SK-N-SH (cell line): ENCODE results near the gene ZNF580. TPM values are rescaled to one million over a fixed set of nuclear protein-coding genes. Genes with fewer than 3 reads are reported as not detected.

Experiments used
- CTCF ChIA-PET: fragments of 300-600, 350-600 bp; formaldehyde crosslinking; extraction: SDS; loops from one replicate; lab custom pipeline; 2021; lab: Yijun Ruan, JAX
- POLR2A ChIA-PET: fragments of 350-600 bp; sonication (Branson Sonifier 250); formaldehyde crosslinking; extraction: SDS; loops from one replicate; lab custom pipeline; 2020; ENCODE audit warnings: antibody characterized with exemption, inconsistent platforms; lab: Yijun Ruan, JAX
- DNase-seq: peaks from one replicate; pipeline ENCODE4 v3.0.0; 2012
- H2AFZ ChIP-seq: fragments of 200-600 bp; sonication (generic); 2 replicates; pipeline ENCODE4 v1.8.1; 2016; ENCODE audit warnings: antibody characterized with exemption, mild to moderate bottlenecking, low read depth
- H3F3A ChIP-seq: fragments of 200-600 bp; sonication (generic); replicated peaks from 2 replicates; pipeline ENCODE3; 2016; ENCODE audit warnings: antibody characterized with exemption, mild to moderate bottlenecking; ENCODE audit not compliant: insufficient read depth
- H3K27ac ChIP-seq, 2 experiments: fragments of 200-500 bp in 1 of 2; fragments of 200-600 bp in 1 of 2; sonication (Bioruptor generic) in 1 of 2; sonication (generic), shearing (Covaris generic) in 1 of 2; 2 replicates each; pipeline versions ENCODE4 v1.5.1 to v1.6.1; 2014 to 2016; ENCODE audit warnings: low read depth in 2 of 2, inconsistent platforms in 1 of 2, low read length in 1 of 2, mild to moderate bottlenecking in 1 of 2, mixed read lengths in 1 of 2
- H3K27me3 ChIP-seq: fragments of 200-600 bp; sonication (generic), shearing (Covaris generic); 2 replicates; pipeline ENCODE4 v1.6.1; 2016; ENCODE audit warnings: mixed run types; ENCODE audit not compliant: insufficient read depth
- H3K36me3 ChIP-seq, 2 experiments: fragments of 200-500 bp in 1 of 2; fragments of 200-600 bp in 1 of 2; sonication (Bioruptor generic) in 1 of 2; sonication (generic) in 1 of 2; replicated peaks in 1 of 2; 2 replicates each; pipeline versions ENCODE3 to v1.5.1; 2014 to 2016; ENCODE audit warnings: low read length in 1 of 2, mild to moderate bottlenecking in 1 of 2; ENCODE audit not compliant: insufficient read depth in 2 of 2, control insufficient read depth in 1 of 2
- H3K4me1 ChIP-seq, 2 experiments: fragments of 200-500 bp in 1 of 2; fragments of 200-600 bp in 1 of 2; sonication (Bioruptor generic) in 1 of 2; sonication (generic), shearing (Covaris generic) in 1 of 2; 2 replicates each; pipeline versions ENCODE4 v1.5.1 to v1.6.1; 2014 to 2016; ENCODE audit warnings: low read depth in 1 of 2, low read length in 1 of 2, mixed run types in 1 of 2; ENCODE audit not compliant: insufficient read depth in 2 of 2, control insufficient read depth in 1 of 2
- H3K4me2 ChIP-seq: fragments of 200-600 bp; sonication (generic), shearing (Covaris generic); 2 replicates; pipeline ENCODE4 v1.6.1; 2017; ENCODE audit warnings: mixed run types
- H3K4me3 ChIP-seq, 2 experiments: fragments of 200-500 bp in 1 of 2; fragments of 200-600 bp in 1 of 2; sonication (Bioruptor generic) in 1 of 2; sonication (generic), shearing (Covaris generic) in 1 of 2; 2 replicates each; pipeline versions ENCODE4 v1.5.1 to v1.8.1; 2014 to 2016; ENCODE audit warnings: low read depth in 2 of 2, inconsistent platforms in 1 of 2, low read length in 1 of 2, mild to moderate bottlenecking in 1 of 2, mixed read lengths in 1 of 2, moderate library complexity in 1 of 2
- H3K79me2 ChIP-seq: fragments of 200-600 bp; sonication (generic); 2 replicates; pipeline ENCODE4 v1.8.1; 2017; ENCODE audit warnings: mild to moderate bottlenecking; ENCODE audit not compliant: insufficient read depth
- H3K9ac ChIP-seq: fragments of 200-600 bp; sonication (generic); 2 replicates; pipeline ENCODE4 v1.6.1; 2017; ENCODE audit warnings: mixed run types
- H3K9me2 ChIP-seq: fragments of 200-600 bp; sonication (generic); 2 replicates; pipeline ENCODE4 v1.6.1; 2017; ENCODE audit warnings: mixed run types
- H3K9me3 ChIP-seq: fragments of 200-600 bp; sonication (generic); 2 replicates; pipeline ENCODE4 v1.6.1; 2017; ENCODE audit warnings: mixed run types, mild to moderate bottlenecking, moderate library complexity
- H4K20me1 ChIP-seq: fragments of 200-600 bp; sonication (generic); 2 replicates; pipeline ENCODE4 v1.6.1; 2017; ENCODE audit warnings: mild to moderate bottlenecking, mixed run types; ENCODE audit not compliant: insufficient read depth
- CHD2 ChIP-seq: fragments of 150-350 bp; IDR thresholded peaks from 2 replicates; pipeline ENCODE4 v1.6.1; 2018; ENCODE audit warnings: low read length; ENCODE audit not compliant: partially characterized antibody
- CTCF ChIP-seq: fragments of 200-600 bp; sonication (generic); IDR thresholded peaks from 2 replicates; pipeline ENCODE4 v1.6.1; 2017; ENCODE audit warnings: antibody characterized with exemption, mild to moderate bottlenecking, moderate library complexity
- EP300 ChIP-seq, 2 experiments: IDR thresholded peaks; 2 replicates each; pipeline versions ENCODE4 v1.4.0 to v1.6.1; 2012; ENCODE audit warnings: borderline replicate concordance in 1 of 2, low read depth in 1 of 2, low read length in 1 of 2
- FOXJ3 ChIP-seq: sonication (generic); formaldehyde crosslinking; IDR thresholded peaks from 2 replicates; pipeline ENCODE4 v1.5.1; 2020; ENCODE audit warnings: mild to moderate bottlenecking, missing genetic modification reagents
- JUND ChIP-seq: IDR thresholded peaks from 2 replicates; pipeline ENCODE4 v1.4.0; 2012
- MEF2A ChIP-seq: IDR thresholded peaks from 2 replicates; pipeline ENCODE4 v1.4.0; 2012; ENCODE audit warnings: low read depth, borderline replicate concordance
- MXI1 ChIP-seq: IDR thresholded peaks from 2 replicates; pipeline ENCODE4 v1.6.1; 2012; ENCODE audit warnings: mild to moderate bottlenecking, low read depth, low read length, improper control_type of control experiment
- NFIC ChIP-seq: IDR thresholded peaks from 2 replicates; pipeline ENCODE4 v1.4.0; 2012; ENCODE audit warnings: borderline replicate concordance
- PBX3 ChIP-seq: IDR thresholded peaks from 2 replicates; pipeline ENCODE4; 2012
- POLR2AphosphoS5 ChIP-seq: IDR thresholded peaks from 2 replicates; pipeline ENCODE4 v1.6.1; 2012; ENCODE audit warnings: low read depth, low read length
- REST ChIP-seq: IDR thresholded peaks from 2 replicates; pipeline ENCODE4 v1.6.1; 2012; ENCODE audit warnings: mild to moderate bottlenecking, low read depth, low read length, moderate library complexity
- TCF12 ChIP-seq: IDR thresholded peaks from 2 replicates; pipeline ENCODE4 v1.4.0; 2012
- TEAD4 ChIP-seq: IDR thresholded peaks from 2 replicates; pipeline ENCODE4 v1.4.0; 2012; ENCODE audit warnings: mild to moderate bottlenecking, borderline replicate concordance; ENCODE audit not compliant: insufficient read depth
- WGBS: methylation state at CpG from one replicate; pipeline ENCODE4 v1.1.6; 2017; ENCODE audit warnings: low lambda C conversion rate; 5-methylcytosine and 5-hydroxymethylcytosine counted together
- polyA plus RNA-seq, 3 experiments: library from polyadenylated mRNA; depleted of rRNA; stranded (reverse); fragments of >200 nt; gene quantifications; 2 replicates each; pipeline ENCODE4 v1.2.3, GENCODE V29; 2012
- TF ChIP-seq, protein P1 (sequence below): fragments of 150-350 bp; IDR thresholded peaks from 2 replicates; pipeline ENCODE4 v1.6.1; 2016; ENCODE audit warnings: mild to moderate bottlenecking, low read depth, low read length

Gene ZNF580
- polyA plus RNA-seq, 1 of the 3 experiments (the other 2 are of a cell fraction), result 21.9 TPM

- Histone ChIP-seq H3K9me3 (no peaks in the 10 kb centered on the region), H3F3A (peaks cover 17% of the 10 kb centered on the region), H2AFZ (peak overlapping the region; percentile 83; the same call in 1 of the 2 replicates), H3K9me2 (no peaks in the 10 kb centered on the region), H3K36me3 (peaks cover 3 to 27% of the 10 kb centered on the region in 2 experiments), H3K4me2 (peak overlapping the region; percentile 96), H3K4me1 (peaks cover 13 to 42% of the 10 kb centered on the region in 2 experiments; a peak in 2 of 4 replicates), H3K27me3 (no peaks in the 10 kb centered on the region), H3K9ac (peak overlapping the region; percentile 77), H4K20me1 (no peaks in the 10 kb centered on the region), H3K4me3 (peak overlapping the region; percentile 77 to 82), H3K27ac (peak overlapping the region; percentile 27 to 94; a peak in 3 of 4 replicates), H3K79me2 (peaks cover 49% of the 10 kb centered on the region)
- POLR2A ChIA-PET, result interaction anchor here (0.9 kb wide), 1 partner anchor 23 kb away, joined by 4 read pairs; the partner anchor contains the start of gene ZNF784
- 57% methylated on average over 13 of the region's 14 CpGs for WGBS
- CTCF ChIA-PET, result interaction anchor here (1.0 to 4.5 kb wide), 5 partner anchors 9 to 506 kb away, joined by 4 to 30 read pairs (median 5); partner anchors contain the start of gene ZNF865
- TF ChIP-seq TEAD4, result no peak
- DNase-seq, result peak; percentile 23
Measured at GRCh38 chr19:55646889-55647731, 6.3 kb downstream of the ZNF580 start.

DNA sequence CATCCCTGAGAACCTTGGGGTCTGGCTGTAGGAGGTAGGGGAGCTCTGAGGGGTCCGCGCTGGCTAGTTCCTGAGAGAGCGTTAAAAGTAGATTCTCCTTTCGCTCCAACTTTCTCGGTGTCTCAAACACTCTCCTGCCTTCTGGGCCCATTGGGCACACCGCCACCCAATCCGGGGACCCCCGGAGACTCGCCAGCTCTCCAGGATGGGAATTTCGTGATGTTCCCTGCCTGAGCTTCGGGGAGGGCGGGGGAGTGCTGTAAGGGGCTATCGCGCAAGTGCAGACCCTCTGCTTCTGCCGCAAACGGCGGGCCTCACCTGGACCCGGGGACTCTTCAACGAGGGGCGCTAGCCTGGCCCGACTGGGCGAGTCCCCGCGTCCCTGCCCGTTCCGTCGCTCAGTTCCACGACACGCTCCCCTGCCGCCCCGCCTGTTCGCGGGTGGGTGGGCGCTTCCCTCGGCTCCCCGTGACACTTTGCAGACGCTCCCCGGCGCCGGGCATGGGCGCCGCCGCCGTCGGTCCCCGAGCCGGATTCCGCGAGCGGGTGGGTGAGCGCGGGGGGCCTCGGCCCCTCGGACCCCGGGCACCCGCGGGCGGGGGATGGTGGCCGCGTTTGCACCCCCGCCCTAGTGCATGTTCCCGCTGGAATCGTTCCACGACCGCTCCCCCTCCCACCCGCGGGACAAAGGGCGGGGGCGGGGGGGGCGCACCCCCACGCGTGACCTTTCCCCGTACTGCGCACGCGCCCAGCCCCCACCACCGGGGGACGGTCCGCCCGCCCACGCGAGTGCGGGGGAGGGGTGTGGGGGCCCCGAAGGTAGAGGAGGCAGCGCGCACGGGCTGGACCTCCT is 7.2 kb downstream of the ZNF580 start, which contains the start of gene CCDC106:
TSS of gene CCDC106 (plus strand) at position 481 of the 853 bp plus-strand sequence. CDS start 835 bp downstream, outside the sequence.
- Histone ChIP-seq H4K20me1 (no peaks in the 10 kb centered on the region), H3K9ac (peak within 1 kb of the TSS; percentile 77), H3K9me3 (no peaks in the 10 kb centered on the region), H3K36me3 (peaks cover 3 to 30% of the 10 kb centered on the region in 2 experiments), H3K27ac (peak within 1 kb of the TSS; percentile 27 to 94; a peak in 3 of 4 replicates), H3F3A (peaks cover 17% of the 10 kb centered on the region), H3K9me2 (no peaks in the 10 kb centered on the region), H3K4me3 (peak within 1 kb of the TSS; percentile 77 to 82), H3K79me2 (peaks cover 41% of the 10 kb centered on the region), H2AFZ (peak within 1 kb of the TSS; percentile 83; the same call in 1 of the 2 replicates), H3K4me1 (peaks cover 8 to 36% of the 10 kb centered on the region in 2 experiments; a peak in 2 of 4 replicates), H3K4me2 (peak within 1 kb of the TSS; percentile 96), H3K27me3 (no peaks in the 10 kb centered on the region)
- whole genome bisulfite sequencing, result 18% methylated on average over 8 of the region's 87 CpGs
- ChIA-PET CTCF (interaction anchor here (1.0 to 4.5 kb wide), 5 partner anchors 10 to 507 kb away, joined by 4 to 30 read pairs (median 5); partner anchors contain the start of gene ZNF865), POLR2A (interaction anchor here (0.9 kb wide), 1 partner anchor 23 kb away, joined by 4 read pairs; the partner anchor contains the start of gene ZNF784)
- peak; percentile 93 for DNase-seq
- TF ChIP-seq NFIC (peak; percentile 22; the same call in 1 of the 2 replicates), JUND (no peak), CHD2 (no peak), EP300 (IDR thresholded peaks at IDR 0.05; ENCODE audit: borderline replicate concordance in 1 of 2, low read depth in 1 of 2, low read length in 1 of 2) (0 out of 4 replicates have a peak, but pooled peaks of 1 of the 2 experiments have one; percentile 7), CTCF (no peak), MXI1 (no peak), TEAD4 (0 out of 2 replicates have a peak, but pooled peaks have one; percentile 28), TCF12 (no peak), POLR2AphosphoS5 (peak; percentile 23; the same call in 1 of the 2 replicates), MEF2A (no peak), PBX3 (0 out of 2 replicates have a peak, but pooled peaks have one; percentile 6), REST (0 out of 2 replicates have a peak, but pooled peaks have one; percentile 4), FOXJ3 (CRISPR knock-in tag) (no peak)
- TF ChIP-seq, protein P1, sequence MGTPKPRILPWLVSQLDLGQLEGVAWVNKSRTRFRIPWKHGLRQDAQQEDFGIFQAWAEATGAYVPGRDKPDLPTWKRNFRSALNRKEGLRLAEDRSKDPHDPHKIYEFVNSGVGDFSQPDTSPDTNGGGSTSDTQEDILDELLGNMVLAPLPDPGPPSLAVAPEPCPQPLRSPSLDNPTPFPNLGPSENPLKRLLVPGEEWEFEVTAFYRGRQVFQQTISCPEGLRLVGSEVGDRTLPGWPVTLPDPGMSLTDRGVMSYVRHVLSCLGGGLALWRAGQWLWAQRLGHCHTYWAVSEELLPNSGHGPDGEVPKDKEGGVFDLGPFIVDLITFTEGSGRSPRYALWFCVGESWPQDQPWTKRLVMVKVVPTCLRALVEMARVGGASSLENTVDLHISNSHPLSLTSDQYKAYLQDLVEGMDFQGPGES, result peak; percentile 86
